Esophagus muscularis mucosa (tissue), 3 donors: ENCODE results near the gene CASKIN2.

Experiments used
- EP300 ChIP-seq: sonication (generic); formaldehyde crosslinking; IDR thresholded peaks from one replicate; pipeline ENCODE4 v1.6.1; 2017; ENCODE audit warnings: antibody characterized with exemption
- TF ChIP-seq, protein P1 (sequence below), 3 experiments: fragments of 200-600 bp in 2 of 3; fragments of 450-650 bp in 1 of 3; sonication (generic) in 2 of 3; IDR thresholded peaks; one replicate each; pipeline ENCODE4 v1.5.1; 2017 to 2019; ENCODE audit warnings: antibody characterized with exemption in 3 of 3, mild to moderate bottlenecking in 2 of 3, moderate library complexity in 1 of 3

DNA sequence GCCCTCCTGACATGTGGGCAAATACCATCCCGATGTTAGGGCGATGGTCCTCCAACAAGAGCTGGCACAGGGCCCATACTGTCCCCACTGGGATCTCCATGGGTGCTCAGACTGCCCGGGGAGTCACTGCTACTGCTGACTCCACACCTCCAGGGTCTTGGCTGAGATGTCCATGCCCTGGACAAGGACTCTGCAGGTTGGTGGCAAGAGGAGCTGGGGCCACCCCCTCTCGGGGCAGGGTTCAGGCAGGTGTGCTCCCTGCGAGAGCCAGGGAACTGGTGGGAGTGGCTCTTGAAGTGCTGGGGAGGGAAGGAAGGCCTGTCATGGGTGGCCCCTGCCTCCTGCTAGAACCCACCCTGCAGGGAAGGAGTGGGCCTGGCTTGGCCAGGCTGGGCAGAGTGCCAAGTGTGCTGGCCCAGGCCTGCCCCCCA, 6.4 kb downstream of the CASKIN2 start:
- TF ChIP-seq, protein P1, sequence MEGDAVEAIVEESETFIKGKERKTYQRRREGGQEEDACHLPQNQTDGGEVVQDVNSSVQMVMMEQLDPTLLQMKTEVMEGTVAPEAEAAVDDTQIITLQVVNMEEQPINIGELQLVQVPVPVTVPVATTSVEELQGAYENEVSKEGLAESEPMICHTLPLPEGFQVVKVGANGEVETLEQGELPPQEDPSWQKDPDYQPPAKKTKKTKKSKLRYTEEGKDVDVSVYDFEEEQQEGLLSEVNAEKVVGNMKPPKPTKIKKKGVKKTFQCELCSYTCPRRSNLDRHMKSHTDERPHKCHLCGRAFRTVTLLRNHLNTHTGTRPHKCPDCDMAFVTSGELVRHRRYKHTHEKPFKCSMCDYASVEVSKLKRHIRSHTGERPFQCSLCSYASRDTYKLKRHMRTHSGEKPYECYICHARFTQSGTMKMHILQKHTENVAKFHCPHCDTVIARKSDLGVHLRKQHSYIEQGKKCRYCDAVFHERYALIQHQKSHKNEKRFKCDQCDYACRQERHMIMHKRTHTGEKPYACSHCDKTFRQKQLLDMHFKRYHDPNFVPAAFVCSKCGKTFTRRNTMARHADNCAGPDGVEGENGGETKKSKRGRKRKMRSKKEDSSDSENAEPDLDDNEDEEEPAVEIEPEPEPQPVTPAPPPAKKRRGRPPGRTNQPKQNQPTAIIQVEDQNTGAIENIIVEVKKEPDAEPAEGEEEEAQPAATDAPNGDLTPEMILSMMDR (IDR thresholded peaks at IDR 0.05), result no peak
- TF ChIP-seq EP300, result no peak
